Stimulated activated CD8-positive, alpha-beta memory T cell treated with anti-CD3 and anti-CD28 coated beads, Interleukin-12 subunit alpha, Interleukin-12 subunit beta, amount 100 ng/mL, for 1 hour (primary cell): ENCODE measurements around the gene FUOM.
"Not testable (repeated sequence)": the region's sequence is repeated elsewhere in the genome, so short reads cannot be mapped to it uniquely, and the experiment has no call there.

ENCODE experiments used
- DNase-seq: peaks from one replicate; pipeline ENCODE4 v3.0.0-alpha.2; 2020; ENCODE audit warnings: low read depth

FUOM gene

DNA sequence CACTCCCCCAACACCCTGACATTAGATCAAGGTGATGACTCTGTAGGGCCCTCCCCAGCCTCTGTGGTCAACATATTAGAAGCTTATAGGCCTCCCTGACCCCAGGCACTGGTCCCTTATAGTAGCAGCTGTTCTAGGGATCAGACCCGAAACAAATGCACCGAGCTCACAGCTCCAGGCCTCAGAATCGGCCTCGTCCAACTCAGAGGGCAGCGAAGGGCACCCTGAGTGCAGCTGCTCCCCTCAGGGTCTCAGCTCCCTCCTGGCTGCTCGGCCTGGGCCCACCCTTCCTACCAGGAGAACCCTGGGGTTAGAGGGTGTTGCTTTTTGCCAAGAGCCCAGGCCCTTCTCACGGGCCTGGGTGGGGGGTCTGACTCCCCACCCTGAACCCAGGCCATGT, 10.3 kb upstream of the FUOM start:
- DNase-seq: no peak

DNA sequence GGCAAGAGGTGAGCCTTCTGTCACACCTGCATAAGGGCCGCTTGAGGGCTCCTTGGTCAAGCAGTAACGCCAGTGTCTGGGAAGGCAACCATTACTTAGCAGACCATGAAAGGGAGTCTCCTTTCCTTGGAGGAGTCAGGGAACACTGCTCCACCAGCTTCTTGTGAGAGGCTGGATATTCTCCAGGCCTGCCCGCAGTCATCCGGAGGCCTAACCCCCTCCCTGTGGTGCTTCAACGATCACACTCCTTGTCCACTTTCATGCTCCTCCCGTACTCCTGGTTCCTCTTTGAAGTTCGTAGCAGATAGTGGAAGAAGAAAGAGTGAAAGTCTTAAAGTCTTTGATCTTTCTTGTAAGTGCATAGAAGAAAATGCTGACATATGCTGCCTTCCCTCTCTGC, 9.6 kb upstream of the FUOM start:
- DNase-seq: not testable (repeated sequence)

DNA sequence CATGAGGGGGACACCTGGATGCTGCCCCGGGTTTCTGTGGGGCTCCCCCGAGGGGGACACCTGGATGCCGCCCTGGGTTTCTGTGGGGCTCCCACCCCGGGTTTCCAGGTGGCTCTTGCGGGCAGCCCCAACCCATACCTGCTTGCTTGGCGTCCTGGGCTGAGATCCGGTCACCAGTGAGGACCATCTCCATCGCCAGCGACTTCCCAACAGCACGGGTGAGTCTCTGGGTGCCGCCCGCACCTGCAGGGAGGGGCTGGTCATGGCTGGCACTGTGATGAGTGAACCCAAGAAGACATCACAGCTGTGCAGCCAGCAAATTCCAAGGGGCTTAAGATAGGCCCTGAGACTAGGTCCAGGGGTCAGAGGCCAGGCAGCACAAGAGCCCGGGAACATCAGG, 8.9 kb upstream of the FUOM start:
- DNase-seq: no peak

DNA sequence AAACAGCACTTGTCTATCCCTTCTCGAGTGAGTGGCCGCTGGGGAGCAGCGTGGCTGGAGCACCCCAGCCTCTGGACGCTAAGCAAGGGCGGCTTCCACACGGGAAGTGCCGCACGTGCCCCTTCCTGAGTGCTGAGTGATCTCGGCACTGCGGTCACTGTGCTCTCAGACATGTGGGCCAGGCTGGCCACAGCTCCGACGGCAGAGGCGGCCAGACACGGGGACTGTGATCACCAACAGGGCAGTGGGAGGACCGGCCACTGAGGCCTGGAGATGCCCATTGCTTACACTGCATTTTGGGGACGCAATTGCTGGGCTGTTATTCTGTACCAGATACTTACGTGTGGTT, 8.3 kb upstream of the FUOM start:
- DNase-seq: no peak

DNA sequence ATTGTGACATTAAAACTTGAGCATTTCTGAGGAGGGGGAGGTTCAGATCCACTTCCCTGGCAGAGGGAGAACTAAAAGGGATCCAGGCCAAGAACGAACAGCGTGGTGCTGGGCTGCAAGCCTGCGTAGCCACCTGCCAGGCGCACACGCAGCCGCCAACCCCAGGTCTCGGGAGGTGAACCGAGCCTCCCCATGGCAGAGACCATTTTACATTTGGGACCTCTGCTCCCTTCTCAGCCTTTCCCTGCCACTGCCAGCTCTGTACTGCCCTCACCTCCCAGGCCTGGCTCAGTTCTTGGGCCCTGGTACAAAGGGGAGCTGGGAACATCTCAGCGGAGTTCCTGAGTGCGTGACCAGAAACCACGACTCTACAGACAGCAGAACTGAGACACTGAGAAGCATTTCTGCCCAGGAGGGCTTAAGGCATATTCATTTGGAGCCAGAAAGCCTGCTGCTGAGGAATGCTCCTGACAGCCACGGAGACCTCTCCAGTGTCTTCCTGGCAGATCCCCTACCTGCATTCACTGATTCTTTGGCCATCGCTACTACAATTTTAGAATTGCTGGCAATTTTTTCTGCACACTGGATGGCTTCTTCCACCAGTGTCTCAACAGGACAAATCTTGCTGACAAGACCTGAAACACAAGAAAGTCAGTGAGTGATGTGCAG, 7.8 kb upstream of the FUOM start:
- no peak for DNase-seq

DNA sequence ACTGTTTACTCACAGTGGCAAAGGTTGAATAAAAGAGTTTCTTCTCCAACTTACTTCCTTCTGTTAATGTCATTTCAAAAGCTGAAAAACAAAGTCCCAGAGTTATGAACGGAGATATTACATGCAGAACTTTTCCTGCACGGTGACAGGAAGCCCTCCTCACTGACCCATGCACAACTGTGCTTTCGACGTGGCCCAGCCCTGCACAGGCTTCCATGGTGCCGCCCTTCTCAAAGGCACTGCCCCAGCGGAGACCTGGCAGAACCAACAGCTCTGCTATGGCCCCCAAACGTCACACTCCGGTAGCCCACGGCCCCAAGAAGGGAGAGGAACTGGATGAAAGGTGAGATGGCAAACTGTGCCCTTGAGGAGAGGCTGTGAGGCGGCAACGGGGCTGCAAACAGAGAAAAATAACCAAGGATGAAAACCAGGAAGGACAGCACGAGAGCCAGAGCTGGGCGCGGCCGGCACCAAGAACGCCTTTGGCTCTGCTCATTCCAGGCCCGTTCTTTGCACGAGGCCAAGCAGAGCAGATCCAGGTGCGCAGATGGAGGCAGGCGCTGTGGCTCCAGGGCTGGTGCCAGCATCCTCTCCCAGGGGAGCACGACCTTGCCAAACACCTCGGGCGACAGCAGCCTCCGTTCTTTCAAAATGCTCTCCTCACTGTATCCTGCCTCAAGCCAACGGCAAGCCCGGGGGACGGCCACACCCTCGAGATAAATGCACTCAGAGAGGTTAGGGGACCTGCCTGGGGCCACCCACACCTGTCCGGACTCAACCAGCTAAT, 7.0 kb upstream of the FUOM start:
- DNase-seq: no peak

DNA sequence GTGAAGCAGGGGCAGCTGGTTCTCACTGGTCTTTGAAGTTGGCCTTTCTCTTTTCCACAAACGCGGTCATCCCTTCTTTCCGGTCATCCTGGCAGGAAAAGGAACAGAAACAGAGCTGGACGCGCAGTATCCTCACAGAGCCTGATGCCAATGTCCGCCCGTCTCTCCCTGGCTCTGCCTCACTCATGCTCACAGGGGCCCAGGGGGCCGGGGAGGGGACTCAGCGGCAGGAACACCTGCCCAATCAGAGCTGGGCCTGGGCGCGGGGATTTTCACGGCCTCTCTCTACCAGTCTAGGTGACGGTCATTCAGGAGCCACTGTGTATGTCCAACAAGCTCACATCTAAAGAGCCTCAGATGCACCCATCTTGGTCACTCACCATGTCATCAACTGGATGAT, 5.0 kb upstream of the FUOM start:
- DNase-seq: no peak

DNA sequence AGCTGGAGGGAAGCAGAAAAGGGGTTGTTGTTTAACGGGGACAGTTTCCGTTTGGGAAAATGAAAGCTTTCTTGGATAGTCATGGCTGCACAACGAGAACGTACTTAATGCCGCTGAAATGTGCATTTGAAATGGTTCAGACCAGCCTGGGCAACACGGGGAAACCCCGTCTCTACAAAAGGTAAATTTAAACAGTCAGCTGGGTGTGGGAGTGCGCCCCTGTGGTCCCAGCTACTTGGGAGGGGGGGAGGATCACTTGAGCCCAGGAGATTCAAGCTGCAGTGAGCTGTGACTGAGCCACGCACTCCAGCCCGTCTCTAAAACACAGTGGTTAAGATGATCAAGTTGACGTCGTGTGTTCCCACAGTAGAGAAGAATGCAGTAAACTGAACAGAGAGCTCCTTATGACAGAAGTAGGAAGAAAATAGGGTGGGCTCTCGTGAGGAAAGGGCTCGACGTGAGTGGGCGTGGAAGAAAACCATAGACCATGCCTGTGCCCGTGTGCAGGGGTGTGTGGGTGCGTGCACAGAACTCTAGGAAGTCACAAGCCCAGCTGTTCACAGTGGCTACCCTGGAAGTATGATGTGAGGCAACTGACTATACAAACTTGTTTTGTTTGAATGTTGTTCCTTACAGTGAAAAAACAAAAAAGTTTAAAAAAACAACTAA, 4.1 kb upstream of the FUOM start:
- no peak for DNase-seq

DNA sequence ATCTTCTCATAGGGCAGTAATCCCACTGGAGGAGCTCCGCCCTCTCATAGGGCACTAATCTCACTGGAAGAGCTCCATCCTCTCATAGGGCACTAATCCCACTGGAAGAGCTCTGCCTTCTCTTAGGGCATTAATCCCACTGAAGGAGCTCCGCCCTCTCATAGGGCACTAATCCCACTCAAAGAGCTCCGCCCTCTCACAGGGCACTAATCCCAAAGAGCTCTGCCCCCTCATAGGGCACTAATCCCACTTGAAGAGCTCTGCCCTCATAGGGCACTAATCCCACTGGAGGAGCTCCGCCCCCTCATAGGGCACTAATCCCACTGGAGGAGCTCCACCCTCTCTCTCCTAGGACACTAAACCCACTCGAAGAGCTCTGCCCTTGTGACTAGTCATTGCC, 3.4 kb upstream of the FUOM start:
- no peak for DNase-seq

DNA sequence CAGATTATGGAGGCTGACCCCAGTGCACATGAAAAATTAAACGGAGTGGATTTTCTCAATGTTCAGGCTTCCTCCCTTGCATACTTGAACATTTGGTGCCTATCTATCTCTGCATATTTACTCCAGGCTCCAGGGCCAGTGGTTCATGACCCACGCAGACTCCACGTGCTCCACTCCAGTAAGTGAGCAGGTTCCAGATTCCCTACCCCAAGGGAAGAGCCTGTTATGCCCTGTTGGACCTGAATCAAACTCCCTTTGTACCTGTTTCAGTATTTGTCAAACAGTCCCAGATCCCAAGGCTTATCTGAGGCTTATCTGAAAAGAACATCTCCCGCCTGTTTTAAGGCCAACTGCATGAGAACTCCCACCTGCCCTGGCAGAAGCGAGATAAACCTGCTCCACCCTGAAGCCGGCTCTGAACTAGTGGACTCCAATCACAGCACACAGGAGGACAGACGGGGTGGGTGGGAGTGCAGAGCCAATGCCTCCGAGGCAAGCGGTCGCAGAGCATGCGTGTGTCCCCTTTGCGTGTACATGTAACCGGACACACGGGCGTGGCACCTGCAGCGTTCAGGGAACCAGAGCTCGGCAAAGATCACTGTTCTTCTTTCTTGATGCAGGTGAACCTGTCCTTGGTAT, 2.3 kb upstream of the FUOM start:
- DNase-seq: no peak

DNA sequence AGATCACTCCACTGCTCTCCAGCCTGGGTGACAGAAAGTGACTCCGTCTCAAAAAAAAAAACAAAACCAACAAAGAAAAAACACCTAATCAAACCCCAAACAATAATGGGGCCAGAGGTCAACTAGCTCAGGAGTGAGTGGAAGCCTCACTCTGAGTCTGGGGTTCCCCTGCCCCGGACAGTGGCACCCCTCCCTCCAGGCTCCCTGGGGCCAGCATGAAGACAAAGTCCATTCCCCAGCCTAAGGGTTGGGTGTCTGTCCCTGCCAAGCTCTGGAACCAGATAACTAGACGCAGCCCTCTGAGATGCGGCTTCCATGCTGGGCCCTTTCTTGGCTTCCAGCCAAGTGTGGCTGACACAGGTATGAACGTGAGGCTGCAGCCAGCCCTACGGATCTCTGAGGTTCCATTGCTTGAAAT, 1.7 kb upstream of the FUOM start:
- no peak for DNase-seq

DNA sequence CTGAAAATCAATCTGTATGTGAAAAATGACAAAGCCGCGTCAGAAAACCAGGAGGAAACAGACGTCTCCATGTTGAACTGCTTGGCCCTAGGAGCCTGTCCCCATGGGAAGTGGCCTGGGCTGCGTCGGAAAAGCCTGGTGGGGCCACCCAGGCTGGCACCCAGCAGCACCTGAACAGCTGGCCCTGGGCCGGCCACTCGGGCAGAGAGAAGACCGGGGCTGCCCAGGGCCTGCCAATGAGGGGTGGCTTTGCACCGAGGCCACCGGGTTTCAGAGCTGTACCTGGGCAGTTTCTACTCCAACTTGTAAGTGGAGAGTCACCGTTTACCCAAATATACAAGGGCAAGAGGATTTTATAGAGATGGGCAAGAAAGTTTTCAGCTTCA, 1.1 kb upstream of the FUOM start:
- DNase-seq: no peak

DNA sequence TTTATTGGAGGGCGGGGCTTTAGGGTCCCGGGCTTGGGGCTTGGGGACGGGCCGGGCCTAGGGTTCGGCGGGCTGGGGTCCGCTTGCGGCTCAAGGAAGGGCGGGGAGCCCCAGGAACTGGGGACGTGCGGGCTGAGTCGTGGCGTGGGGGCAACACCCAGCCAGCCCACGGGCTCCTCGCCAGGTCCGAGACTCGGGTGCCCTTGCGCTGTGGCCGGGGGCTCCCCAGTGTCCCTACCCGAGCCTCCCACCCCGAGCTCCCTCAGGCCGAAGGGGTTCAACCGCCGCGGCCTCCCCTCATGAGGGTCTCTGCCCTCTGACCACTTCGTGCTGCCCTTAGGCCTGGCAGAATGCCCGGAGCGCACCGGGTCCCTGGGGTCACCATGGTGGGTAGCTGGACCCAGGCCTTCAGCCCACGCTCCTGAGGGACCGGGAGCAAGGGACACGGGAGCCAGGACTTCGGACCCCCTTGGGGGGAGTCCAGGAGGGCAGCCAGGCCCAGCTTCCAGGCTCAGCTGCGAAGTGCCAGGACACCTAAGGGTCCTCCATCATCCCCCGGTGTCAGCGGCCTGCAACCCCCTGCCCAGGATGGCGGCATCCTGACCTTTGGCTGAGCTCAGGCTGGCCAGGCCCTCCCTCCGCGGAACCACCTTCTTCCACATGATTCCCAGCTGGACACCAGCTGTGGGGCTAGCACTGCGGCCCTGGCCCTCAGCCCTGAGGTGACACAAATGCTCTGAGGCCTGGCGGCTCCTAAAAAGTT, 524 bp upstream of the FUOM start:
- DNase-seq: no peak

DNA sequence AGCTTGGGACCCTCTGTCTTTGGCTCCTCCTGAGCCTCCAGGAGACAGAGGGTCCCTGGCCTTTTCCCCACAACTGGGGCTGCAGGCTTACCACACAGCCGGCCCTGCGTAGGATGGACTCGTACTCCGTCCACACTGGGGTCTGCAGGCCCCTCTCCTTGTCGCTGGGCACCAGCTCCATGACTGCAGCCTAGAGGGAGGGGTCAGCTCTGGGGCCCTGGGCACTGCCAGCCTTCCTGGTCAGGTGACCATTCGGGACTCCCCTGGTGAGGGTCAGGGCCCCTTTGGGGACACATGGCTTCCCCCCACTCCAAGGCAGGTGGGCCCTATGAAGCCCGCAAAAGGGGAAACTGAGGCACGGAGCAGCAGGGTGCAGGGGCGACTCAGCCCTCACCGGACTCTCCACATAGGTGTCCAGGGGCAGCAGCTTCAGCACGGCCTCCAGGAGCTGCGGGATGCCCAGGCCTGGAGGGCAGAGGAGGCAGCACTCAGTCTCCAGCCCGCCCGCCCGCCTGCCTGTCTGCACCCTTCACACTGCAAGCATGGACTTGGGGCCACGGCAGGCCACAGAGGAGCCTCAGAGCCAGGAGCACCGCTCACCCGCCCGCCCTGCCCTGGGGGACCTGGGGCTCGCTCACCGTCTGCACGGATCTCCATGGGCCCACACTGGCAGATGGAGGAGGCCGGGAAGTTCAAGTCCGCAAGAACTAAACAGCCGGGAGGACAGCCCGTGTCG, 1.1 kb downstream of the FUOM start:
- no peak for DNase-seq

DNA sequence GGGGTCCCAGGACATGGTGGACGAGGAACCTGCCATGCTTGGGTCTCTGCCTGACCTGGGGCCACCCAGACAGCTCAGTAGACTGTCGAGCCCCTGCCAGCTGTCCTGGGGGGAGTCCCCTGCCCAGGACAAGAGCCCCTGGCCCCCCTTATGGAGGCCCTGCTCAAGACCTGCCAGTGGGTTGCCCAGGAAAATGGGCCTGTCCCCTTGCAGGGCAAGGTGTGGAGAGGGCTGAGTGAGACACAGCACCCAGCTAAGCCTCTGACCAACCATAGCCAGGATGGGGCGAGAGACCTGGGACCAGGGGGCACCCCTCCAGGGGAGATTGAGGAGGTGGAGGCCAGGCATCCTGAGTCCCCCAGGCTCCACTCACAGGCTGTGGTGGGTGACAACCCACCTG, 1.8 kb downstream of the FUOM start:
- DNase-seq: no peak

DNA sequence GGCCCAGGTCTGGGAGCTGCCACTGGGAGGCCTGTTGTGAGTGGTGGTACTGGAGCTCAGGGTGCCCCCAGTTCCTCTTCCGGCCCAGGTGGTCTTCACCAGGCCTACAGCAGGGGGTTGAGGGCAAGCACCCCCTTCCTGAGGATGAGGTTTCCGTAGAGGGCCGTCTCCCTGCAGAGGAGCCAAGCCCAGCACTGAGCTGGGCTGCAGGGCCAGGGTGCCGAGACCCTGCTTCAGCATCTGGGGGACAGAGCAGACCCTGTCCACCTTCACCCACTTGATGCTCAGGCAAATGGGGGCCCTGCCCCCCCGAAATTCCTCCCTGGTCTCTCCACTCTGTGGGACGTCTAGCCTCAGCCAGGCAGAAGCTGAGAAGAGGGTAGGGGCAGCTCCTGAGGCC, 2.6 kb downstream of the FUOM start:
- DNase-seq: no peak

DNA sequence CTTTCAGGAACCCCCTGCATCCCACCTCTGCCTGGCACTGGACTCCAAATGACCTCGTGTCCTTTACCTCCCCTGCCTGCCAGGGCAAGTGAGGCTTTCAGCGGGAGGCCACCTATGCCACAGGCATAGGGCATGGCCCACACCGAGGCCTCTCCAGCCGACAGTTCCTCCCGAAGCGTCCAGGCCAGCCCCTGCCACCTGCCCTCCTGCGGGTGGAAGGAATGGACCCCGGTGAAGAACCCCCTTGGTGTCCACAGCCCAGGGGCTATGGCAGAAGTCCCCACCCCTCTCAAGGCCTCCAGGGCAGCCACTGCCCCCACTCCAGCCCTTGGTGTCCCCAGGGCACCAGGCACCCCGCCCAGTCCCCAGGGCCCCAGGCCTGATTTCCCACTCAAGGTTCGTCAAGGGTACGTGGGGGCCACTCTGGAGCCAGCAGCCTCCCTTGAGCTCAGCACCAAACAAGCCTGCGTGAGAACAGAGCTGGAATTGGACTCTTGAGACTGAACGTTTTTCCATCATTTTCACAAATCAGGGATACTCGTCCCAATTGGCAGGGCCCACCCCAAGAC, 3.1 kb downstream of the FUOM start:
- no peak for DNase-seq

DNA sequence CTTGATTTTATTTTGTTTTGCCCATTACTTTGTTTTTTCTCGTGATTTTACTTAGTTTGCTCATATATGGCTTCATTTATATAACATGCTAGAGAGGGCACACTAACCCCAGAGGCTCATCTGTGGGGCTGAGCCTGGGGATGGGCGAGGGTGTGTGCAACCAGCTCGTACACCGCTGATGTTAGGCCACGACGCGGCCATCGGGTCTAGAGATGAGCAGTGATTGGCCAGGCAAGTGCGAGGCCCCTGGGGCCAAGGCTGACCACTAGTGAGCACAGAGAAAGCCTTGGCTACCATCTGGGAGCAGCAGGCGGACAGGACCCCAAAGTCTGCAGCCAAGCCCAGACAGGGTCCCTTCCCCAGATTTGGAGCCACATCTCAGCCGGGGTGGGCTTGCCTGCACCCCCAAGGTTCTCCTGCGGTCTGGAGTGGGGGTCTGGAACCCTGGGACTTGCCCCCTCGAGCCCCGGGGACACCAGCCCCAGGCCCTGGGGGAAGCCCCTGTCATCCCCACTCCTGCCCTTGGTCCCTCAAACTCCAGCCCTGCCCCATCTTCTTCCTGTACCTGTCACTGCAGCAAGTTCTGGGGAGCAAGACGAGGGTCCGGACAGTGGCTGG, 3.7 kb downstream of the FUOM start:
- DNase-seq: no peak

DNA sequence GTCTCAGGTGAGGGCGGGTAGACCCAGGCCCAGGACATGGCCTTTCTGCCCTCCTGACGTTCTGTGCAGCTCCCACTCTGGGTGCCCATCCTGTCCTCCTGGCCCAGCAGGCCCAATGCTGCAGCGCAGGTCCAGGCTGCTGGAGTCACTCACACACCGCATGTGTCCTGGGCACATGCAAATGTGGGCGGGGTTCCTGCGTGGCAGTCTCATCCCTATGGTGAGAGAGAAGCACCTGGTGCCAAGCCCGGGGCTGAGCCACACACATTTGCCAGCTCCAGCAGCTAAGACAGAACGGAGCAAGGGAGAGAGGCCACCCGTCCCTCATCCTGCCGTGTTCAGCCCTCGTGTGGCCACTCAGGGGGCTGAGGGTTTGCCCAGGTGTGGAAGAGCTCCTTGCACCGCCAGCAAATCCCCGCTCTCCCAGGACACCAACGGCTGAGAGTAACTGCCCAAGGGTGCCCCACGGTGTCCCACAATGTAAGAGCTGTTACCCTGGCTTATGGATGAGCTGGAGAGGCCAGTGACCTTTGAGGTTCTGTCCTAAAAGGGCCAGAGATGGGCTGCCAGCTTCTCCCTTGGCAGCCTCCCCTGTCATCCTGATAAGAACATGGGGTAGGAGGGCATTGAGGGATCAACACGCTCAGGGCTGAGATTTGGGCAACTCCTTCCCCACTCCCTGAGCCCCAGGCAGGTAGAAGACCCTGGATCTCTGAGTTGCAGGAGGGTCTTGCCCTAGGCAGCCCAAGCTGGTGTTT, 4.4 kb downstream of the FUOM start:
- no peak for DNase-seq
